ENCODE results near the gene EYA2.

- TF ChIP-seq NFRKB (IDR thresholded peaks at IDR 0.05) (no peak), SP1 (IDR thresholded peaks at IDR 0.05) (no peak), BHLHE40 (IDR thresholded peaks at IDR 0.05; ENCODE audit: borderline replicate concordance) (no peak)
Measured at GRCh38 chr20:46943861-46944591, 49.4 kb downstream of the EYA2 start.

Measured in HEK293T (cell line).